ENCODE data around the gene FZD4.
"Not testable (repeated sequence)": the region's sequence is repeated elsewhere in the genome, so short reads cannot be mapped to it uniquely, and the experiment has no call there.

Gene FZD4

DNA sequence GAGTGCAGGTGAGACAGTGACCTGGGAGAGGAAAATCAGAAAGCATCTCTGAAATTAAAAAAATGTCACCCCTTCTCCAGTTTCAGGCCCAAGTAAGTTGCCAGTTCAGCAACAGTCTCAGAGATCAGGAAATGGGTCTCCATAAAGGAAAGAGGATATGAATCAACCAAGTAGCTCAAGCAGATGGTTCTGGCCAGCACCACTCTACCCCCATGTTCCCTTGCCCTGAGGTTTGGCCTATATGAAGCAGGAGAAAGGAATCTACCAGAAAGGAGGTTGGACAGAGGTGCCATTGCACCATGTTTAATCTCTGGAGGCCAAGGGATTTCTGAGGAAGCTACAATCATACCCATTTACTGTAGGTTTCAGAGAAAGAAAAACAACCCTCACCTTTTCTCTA is 7.7 kb downstream of the FZD4 start:
- H3K4me3 ChIP-seq (ENCODE audit: low read depth, low read length): no peak overlapping the region
- TF ChIP-seq, protein P1, sequence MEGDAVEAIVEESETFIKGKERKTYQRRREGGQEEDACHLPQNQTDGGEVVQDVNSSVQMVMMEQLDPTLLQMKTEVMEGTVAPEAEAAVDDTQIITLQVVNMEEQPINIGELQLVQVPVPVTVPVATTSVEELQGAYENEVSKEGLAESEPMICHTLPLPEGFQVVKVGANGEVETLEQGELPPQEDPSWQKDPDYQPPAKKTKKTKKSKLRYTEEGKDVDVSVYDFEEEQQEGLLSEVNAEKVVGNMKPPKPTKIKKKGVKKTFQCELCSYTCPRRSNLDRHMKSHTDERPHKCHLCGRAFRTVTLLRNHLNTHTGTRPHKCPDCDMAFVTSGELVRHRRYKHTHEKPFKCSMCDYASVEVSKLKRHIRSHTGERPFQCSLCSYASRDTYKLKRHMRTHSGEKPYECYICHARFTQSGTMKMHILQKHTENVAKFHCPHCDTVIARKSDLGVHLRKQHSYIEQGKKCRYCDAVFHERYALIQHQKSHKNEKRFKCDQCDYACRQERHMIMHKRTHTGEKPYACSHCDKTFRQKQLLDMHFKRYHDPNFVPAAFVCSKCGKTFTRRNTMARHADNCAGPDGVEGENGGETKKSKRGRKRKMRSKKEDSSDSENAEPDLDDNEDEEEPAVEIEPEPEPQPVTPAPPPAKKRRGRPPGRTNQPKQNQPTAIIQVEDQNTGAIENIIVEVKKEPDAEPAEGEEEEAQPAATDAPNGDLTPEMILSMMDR (IDR thresholded peaks at IDR 0.05; ENCODE audit: low read depth, low read length, missing control alignments): no peak
- in situ Hi-C loops (cut with HindIII; ENCODE audit: low sequenced_read_pairs): loop anchor here (25.0 kb wide), 1 partner anchor 340 kb away; no protein-coding TSS in a partner anchor
- no peak for DNase-seq (ENCODE audit: low read depth)

DNA sequence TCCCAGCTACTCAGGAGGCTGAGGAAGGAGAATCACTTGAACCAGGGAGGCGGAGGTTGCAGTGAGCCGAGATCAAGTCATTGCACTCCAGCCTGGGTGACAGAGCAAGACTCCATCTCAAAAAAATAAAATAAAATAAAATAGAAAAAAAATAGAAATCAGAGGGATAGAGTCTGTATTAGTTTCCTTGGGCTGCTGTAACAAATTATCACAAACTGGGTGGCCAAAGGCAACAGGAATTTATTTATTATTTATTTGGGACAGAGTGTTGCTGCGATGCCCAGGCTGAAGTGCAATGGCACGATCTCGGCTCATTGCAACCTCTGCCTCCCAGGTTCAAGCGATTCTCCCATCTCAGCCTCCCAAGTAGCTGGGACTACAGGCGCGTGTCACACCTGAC is 11.7 kb downstream of the FZD4 start:
- in situ Hi-C loops (cut with HindIII; ENCODE audit: low sequenced_read_pairs): loop anchor here (25.0 kb wide), 1 partner anchor 344 kb away; no protein-coding TSS in a partner anchor
- not testable (repeated sequence) for H3K4me3 ChIP-seq (ENCODE audit: low read depth, low read length); DNase-seq (ENCODE audit: low read depth)

DNA sequence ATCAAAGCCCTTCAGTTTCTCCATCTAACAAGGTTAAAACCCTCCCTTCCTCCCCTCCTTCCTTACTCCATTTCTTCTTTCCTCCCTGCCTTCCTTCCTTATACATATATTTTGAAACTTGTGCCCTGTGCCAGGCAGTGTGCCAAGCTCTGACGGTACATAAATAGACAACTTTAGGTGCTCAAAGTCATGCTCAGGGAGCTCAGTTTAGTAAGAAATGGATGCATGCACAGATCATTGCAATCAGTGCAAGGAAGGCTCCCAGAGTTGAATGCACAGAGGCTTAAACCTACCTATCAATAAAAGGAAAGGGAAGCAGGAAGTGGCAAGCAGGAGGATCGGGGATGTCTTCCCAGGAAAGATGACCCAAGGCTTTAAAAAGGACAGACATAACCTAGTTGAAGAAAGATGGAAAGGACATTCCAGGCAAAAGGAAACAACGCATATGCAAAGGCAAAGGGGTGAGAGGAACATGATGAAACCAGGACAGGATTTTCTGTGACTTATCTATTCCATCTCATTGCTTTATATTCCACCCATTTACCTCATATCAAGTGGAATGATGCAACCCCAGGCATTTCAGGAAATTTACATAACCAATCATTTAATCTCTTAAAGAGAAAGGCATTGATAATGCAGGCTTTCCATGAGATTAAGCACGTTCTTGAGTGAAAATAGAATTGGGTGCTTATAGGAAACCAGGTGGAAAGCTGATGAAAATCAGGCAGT is 13.2 kb downstream of the FZD4 start:
- H3K4me3 ChIP-seq (ENCODE audit: low read depth, low read length): no peak overlapping the region
- TF ChIP-seq, protein P1 (IDR thresholded peaks at IDR 0.05; ENCODE audit: low read depth, low read length, missing control alignments): no peak
- in situ Hi-C loops (cut with HindIII; ENCODE audit: low sequenced_read_pairs): loop anchor here (25.0 kb wide), 1 partner anchor 345 kb away; no protein-coding TSS in a partner anchor
- DNase-seq (ENCODE audit: low read depth): no peak

DNA sequence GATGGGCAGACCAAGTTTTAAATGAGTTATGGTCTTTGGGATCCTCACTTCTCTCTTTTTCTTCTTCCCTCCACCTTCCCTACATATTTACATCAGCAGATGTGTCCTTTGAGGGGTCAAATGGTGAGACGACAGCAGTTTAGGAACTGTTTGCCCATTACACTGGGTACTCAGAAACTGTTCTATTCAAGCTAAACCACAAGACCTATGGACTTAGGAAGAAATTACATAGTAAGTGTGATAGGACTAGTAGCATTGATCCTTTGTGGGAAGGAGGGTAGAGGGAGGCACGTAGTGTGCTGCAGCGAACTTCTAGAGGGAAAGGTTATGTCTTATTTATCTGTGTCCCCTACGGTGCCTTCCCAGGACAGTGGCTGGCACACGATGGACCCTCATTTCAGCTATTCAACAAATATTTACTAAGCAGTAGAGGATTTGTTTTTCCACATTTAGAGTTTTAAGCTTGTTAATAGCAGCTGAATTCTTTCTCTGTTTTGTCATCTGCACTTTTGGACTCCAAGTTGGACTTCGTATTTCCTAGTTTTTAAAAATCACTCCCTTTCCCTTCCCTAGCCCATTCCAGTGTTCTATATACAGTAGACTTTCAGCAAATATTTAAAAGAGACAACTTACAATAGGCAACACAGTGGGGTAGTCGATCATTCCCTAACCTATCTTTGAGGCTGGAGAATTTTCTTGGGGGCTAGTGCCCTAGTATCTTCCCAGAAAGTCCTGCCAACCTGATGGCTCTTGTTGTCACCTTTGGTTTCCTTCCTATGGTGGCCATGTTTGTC is 13.9 kb downstream of the FZD4 start:
- TF ChIP-seq, protein P1 (IDR thresholded peaks at IDR 0.05; ENCODE audit: low read depth, low read length, missing control alignments): no peak
- DNase-seq (ENCODE audit: low read depth): no peak
- no peak overlapping the region for H3K4me3 ChIP-seq (ENCODE audit: low read depth, low read length)

DNA sequence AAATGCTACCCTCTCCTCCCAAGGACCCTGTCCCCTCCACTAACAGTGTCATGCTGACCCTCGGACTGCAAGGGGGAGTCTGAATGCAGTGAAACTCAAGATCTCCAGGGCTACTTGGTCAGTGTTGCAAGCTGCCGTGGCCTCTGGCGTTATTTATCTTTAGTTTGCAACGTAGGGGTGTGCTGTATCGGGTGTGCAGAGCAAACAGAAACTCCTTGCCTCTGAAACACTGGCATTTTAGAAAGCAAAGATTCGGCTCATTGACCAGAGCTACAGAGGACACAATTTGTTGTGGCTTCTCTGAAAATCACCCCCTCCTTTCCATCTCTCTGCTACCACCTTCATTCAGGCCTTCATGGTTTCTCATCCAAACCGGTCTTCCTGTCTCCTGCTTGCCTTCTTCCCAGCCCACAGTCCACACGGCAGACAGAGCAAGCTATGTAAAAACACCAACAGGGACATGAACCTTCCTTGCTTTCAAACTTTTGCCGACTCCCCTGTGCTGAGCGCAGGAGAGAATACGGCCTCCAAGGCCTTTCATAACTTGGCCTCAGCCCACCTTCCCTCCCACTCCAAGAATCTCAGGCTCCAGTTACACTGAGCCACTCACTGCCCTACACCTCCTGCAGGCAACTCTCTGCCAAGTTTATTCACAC is 14.9 kb downstream of the FZD4 start:
- TF ChIP-seq, protein P1 (IDR thresholded peaks at IDR 0.05; ENCODE audit: low read depth, low read length, missing control alignments): peak; percentile 27
- in situ Hi-C loops (cut with HindIII; ENCODE audit: low sequenced_read_pairs): loop anchor here (25.0 kb wide), 1 partner anchor 347 kb away; no protein-coding TSS in a partner anchor
- H3K4me3 ChIP-seq (ENCODE audit: low read depth, low read length): no peak overlapping the region
- peak; percentile 76 for DNase-seq (ENCODE audit: low read depth)

More for the DNA sequence above, 13.9 kb downstream of the FZD4 start:
- in situ Hi-C loops (cut with HindIII; ENCODE audit: low sequenced_read_pairs): loop anchor here (25.0 kb wide), 1 partner anchor 346 kb away; no protein-coding TSS in a partner anchor

DNA sequence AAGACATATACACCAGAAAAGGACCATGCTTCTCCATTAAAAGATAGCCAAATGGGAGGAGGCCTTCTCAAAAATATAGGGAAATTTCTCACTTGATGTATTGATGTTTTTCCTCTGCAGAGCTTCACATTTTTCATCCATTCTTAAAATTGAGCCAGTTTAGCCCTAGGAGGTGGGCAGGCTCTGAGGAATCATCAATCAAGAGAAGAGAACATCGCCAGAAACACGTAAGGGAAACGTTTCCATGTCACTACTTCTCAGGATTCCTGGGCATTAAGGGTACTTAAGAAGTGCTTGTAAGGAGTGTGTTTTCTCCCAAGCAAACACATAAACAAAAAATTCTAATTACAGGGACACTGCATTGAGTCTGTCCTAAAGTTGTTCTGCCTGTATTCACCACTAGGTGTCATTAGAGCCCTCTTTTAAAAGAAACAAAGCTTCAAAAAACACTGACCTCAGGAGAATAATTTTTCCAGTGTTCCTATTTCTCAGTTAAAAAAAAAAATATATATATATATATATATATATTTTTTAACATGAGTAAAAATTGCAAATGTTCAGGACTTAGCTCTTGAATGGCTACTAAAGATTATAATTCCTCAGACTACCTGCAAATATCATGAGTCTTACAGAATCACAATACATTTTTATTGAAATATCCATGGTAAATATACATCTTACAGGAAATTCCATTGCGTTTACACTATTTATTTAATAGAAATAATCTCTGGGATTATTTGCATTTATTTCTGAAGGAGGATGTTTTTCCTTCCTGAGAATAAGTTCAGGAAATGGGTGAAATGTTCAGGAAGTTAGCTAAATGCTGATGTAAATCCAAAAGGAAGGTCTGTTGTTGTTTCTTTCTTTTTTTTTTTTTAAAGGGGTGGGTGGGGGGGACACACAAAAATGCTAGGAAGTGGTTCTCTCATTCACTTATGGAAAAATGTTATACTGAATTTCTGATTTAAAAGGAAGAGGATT is 16.0 kb downstream of the FZD4 start:
- in situ Hi-C loops (cut with HindIII; ENCODE audit: low sequenced_read_pairs): loop anchor here (10.0 to 25.0 kb wide), 2 partner anchors 348 to 486 kb away; no protein-coding TSS in a partner anchor
- no peak overlapping the region for H3K4me3 ChIP-seq (ENCODE audit: low read depth, low read length)
- TF ChIP-seq, protein P1 (IDR thresholded peaks at IDR 0.05; ENCODE audit: low read depth, low read length, missing control alignments): peak; percentile 53
- peak; percentile 42 for DNase-seq (ENCODE audit: low read depth)
